GM12878 (cell line): Measurements from ENCODE around the gene CLTCL1. TPM values are rescaled to one million over a fixed set of nuclear protein-coding genes. Genes with fewer than 3 reads are reported as not detected.

Experiments
- ATAC-seq: fragments of 200-7000 bp; cut with Tn5 transposase; 3 replicates; pipeline ENCODE4 v1.9.1; 2020; ENCODE audit warnings: mild to moderate bottlenecking, moderate library complexity
- BruUV-seq: library from RNA; stranded (reverse); fragments of 400-500 nt; replicated peaks from 2 replicates; lab custom pipeline; 2021; lab: Mats Ljungman, UMichigan
- CTCF ChIA-PET: fragments of 300-600 bp; sonication (Branson Sonifier 250); formaldehyde crosslinking; extraction: SDS; loops from one replicate; lab custom pipeline; 2021; ENCODE audit warnings: inconsistent platforms; lab: Yijun Ruan, JAX
- POLR2A ChIA-PET: fragments of 350-600 bp; formaldehyde crosslinking; extraction: SDS; loops from one replicate; lab custom pipeline; 2021; ENCODE audit warnings: inconsistent platforms; lab: Charles Lee
- RAD21 ChIA-PET: fragments of 300-600 bp; sonication (Branson Sonifier 250); formaldehyde crosslinking; loops from one replicate; lab custom pipeline; 2023; ENCODE audit warnings: antibody characterized with exemption; ENCODE audit not compliant: unreplicated experiment; lab: Charles Lee
- SMC1A ChIA-PET: fragments of 300-600 bp; sonication (Branson Sonifier 250); formaldehyde crosslinking; loops from one replicate; lab custom pipeline; 2023; ENCODE audit not compliant: unreplicated experiment, uncharacterized antibody; lab: Charles Lee
- DNase-seq: peaks from one replicate; pipeline ENCODE4 v3.0.0-alpha.2; 2011; ENCODE audit warnings: low read depth, low spot score
- FAIRE-seq: peaks from 3 replicates; lab custom pipeline; 2011; peaks lifted over from hg19 to GRCh38; lab: Jason Lieb, UNC
- H2AFZ ChIP-seq: 2 replicates; pipeline ENCODE4 v1.6.0; 2011; ENCODE audit warnings: low read depth, low read length, control low read depth; ENCODE audit not compliant: control insufficient read depth
- H3K27ac ChIP-seq: 2 replicates; pipeline ENCODE4 v1.5.1; 2011; ENCODE audit warnings: control low read depth; ENCODE audit not compliant: control insufficient read depth, insufficient read depth
- H3K27me3 ChIP-seq, 2 experiments: replicated peaks in 1 of 2; 2 replicates each; pipeline versions ENCODE4 v1.6.0 to v1.6.1; 2011; ENCODE audit warnings: low read length in 1 of 2; ENCODE audit not compliant: control insufficient read depth in 2 of 2, insufficient read depth in 2 of 2
- H3K36me3 ChIP-seq, 2 experiments: 2 replicates each; pipeline ENCODE4 v1.5.1; 2011; ENCODE audit warnings: low read length in 1 of 2; ENCODE audit not compliant: control insufficient read depth in 2 of 2, insufficient read depth in 2 of 2
- H3K4me1 ChIP-seq: 2 replicates; pipeline ENCODE4 v1.6.1; 2011; ENCODE audit warnings: mild to moderate bottlenecking, low read length, moderate library complexity, mixed read lengths; ENCODE audit not compliant: control insufficient read depth, insufficient read depth
- H3K4me2 ChIP-seq: 2 replicates; pipeline ENCODE4 v1.6.0; 2011; ENCODE audit warnings: control low read depth; ENCODE audit not compliant: control insufficient read depth, insufficient read depth
- H3K4me3 ChIP-seq: fragments of 200-600 bp; sonication (generic); 2 replicates; pipeline ENCODE4 v1.5.1; 2016
- H3K79me2 ChIP-seq: 2 replicates; pipeline ENCODE4 v1.6.0; 2011; ENCODE audit warnings: low read length; ENCODE audit not compliant: control insufficient read depth, insufficient read depth
- H3K9ac ChIP-seq: 2 replicates; pipeline ENCODE4 v1.8.0; 2011; ENCODE audit warnings: low read length, control low read depth, mixed read lengths; ENCODE audit not compliant: control insufficient read depth, insufficient read depth
- H3K9me3 ChIP-seq: replicated peaks from 3 replicates; pipeline ENCODE4 v1.5.1; 2011; ENCODE audit warnings: mild to moderate bottlenecking, low read length; ENCODE audit not compliant: control insufficient read depth, insufficient read depth
- H4K20me1 ChIP-seq: 2 replicates; pipeline ENCODE4 v1.6.0; 2011; ENCODE audit not compliant: control insufficient read depth, insufficient read depth
- CHD2 ChIP-seq: IDR thresholded peaks from 2 replicates; pipeline ENCODE4 v1.6.1; 2011; ENCODE audit warnings: low read depth, low read length, improper control_type of control experiment, borderline replicate concordance
- IRF4 ChIP-seq: IDR thresholded peaks from 2 replicates; pipeline ENCODE4 v1.6.1; 2011; ENCODE audit warnings: low read depth, low read length
- KAT2A ChIP-seq: conservative IDR thresholded peaks from 2 replicates; pipeline ENCODE4 v1.6.1; 2011; ENCODE audit warnings: low read depth, low read length; ENCODE audit not compliant: control insufficient read depth
- LARP7 ChIP-seq: fragments of 450-650 bp; IDR thresholded peaks from 2 replicates; pipeline ENCODE4 v1.6.1; 2017; ENCODE audit warnings: mild to moderate bottlenecking
- NFYA ChIP-seq: IDR thresholded peaks from 2 replicates; pipeline ENCODE4 v1.6.1; 2011; ENCODE audit warnings: low read depth, mild to moderate bottlenecking, low read length, improper control_type of control experiment, borderline replicate concordance
- PAX8 ChIP-seq: fragments of 450-650 bp; IDR thresholded peaks from 2 replicates; pipeline ENCODE4 v1.6.1; 2017; ENCODE audit warnings: mild to moderate bottlenecking, moderate library complexity
- POLR2A ChIP-seq: IDR thresholded peaks from 2 replicates; pipeline ENCODE4 v1.6.1; 2011; ENCODE audit warnings: low read depth, mild to moderate bottlenecking, low read length
- RAD21 ChIP-seq: IDR thresholded peaks from 2 replicates; pipeline ENCODE4 v1.6.1; 2011; ENCODE audit warnings: mild to moderate bottlenecking, low read depth, low read length, moderate library complexity; ENCODE audit not compliant: insufficient read depth
- RAD51 ChIP-seq: fragments of 450-650 bp; IDR thresholded peaks from 2 replicates; pipeline ENCODE4 v1.6.1; 2016; ENCODE audit warnings: moderate library complexity, mild to moderate bottlenecking, inconsistent platforms
- SRF ChIP-seq, 2 experiments: IDR thresholded peaks; 2 replicates each; pipeline ENCODE4 v1.6.1; 2011; ENCODE audit warnings: low read depth in 2 of 2, low read length in 2 of 2, mild to moderate bottlenecking in 1 of 2, moderate library complexity in 1 of 2
- STAT1 ChIP-seq: fragments of 450-650 bp; conservative IDR thresholded peaks from 2 replicates; pipeline ENCODE4 v1.6.1; 2014; ENCODE audit warnings: antibody characterized with exemption, mild to moderate bottlenecking
- TAF1 ChIP-seq: IDR thresholded peaks from 2 replicates; pipeline ENCODE4 v1.6.1; 2011; ENCODE audit warnings: mild to moderate bottlenecking, low read depth, low read length, borderline replicate concordance
- WRNIP1 ChIP-seq: IDR thresholded peaks from 2 replicates; pipeline ENCODE4 v1.6.1; 2011; ENCODE audit warnings: low read depth, low read length, improper control_type of control experiment, borderline replicate concordance
- ZSCAN29 ChIP-seq: fragments of 450-650 bp; IDR thresholded peaks from 2 replicates; pipeline ENCODE4 v1.6.1; 2017; ENCODE audit warnings: mild to moderate bottlenecking, moderate library complexity
- WGBS: methylation state at CpG from one replicate; pipeline ENCODE4 v1.1.6; 2016; ENCODE audit warnings: low lambda C conversion rate; ENCODE audit not compliant: insufficient replicate concordance, insufficient coverage; ENCODE audit errors: missing lambda C conversion rate; 5-methylcytosine and 5-hydroxymethylcytosine counted together
- in situ Hi-C: fragments of 300-500 bp; cut with MboI; formaldehyde crosslinking; loops from 9 replicates; pipeline ENCODE4 v1.14.3; 2018; ENCODE audit warnings: mixed read lengths
- intact Hi-C: fragments of 100-400 bp; cut with micrococcal nuclease; formaldehyde crosslinking; loops from one replicate; pipeline ENCODE4 v1.14.2; 2022; ENCODE audit not compliant: unreplicated experiment
- polyA plus RNA-seq, 11 experiments: library from polyadenylated mRNA; depleted of rRNA in 4 of 11; unstranded in 6 of 11; stranded (reverse) in 5 of 11; fragments of >200 nt; fragmentation: Nextera tagmentation in 4 of 11; fragmentation: Illumina TruSeq in 1 of 11; extraction: Ambion mirVana in 4 of 11; extraction: Trizol in 1 of 11; gene quantifications; 1 replicate in 1 of 11; 2 replicates in 10 of 11; pipeline versions ENCODE4 v1.2.1 to v1.2.3, GENCODE V29; 2011 to 2016; ENCODE audit warnings: inconsistent platforms in 2 of 11, missing spikeins in 2 of 11, low read depth in 1 of 11
- total RNA-seq, 4 experiments: library from RNA; depleted of rRNA in 3 of 4; stranded (reverse); fragments of >200 nt in 3 of 4; fragmentation: Illumina TruSeq in 1 of 4; extraction: Trizol in 1 of 4; gene quantifications; 2 replicates each; pipeline versions ENCODE4 v1.2.1 to v1.2.3, GENCODE V29; 2013 to 2021
- TF ChIP-seq, protein P1 (sequence below): fragments of 450-650 bp; IDR thresholded peaks from 2 replicates; pipeline ENCODE4 v1.6.1; 2014; ENCODE audit warnings: mild to moderate bottlenecking
- TF ChIP-seq, protein P2 (sequence below): fragments of 450-650 bp; IDR thresholded peaks from 2 replicates; pipeline ENCODE4 v1.6.1; 2017; ENCODE audit warnings: low read depth, mild to moderate bottlenecking, moderate library complexity
- TF ChIP-seq, protein P3 (sequence below): IDR thresholded peaks from 2 replicates; pipeline ENCODE4 v1.6.1; 2012; ENCODE audit warnings: low read length, inconsistent platforms
- TF ChIP-seq, protein P4 (sequence below): IDR thresholded peaks from 2 replicates; pipeline ENCODE4 v1.6.1; 2012; ENCODE audit warnings: low read depth, low read length, improper control_type of control experiment
- TF ChIP-seq, protein P5 (sequence below): IDR thresholded peaks from 2 replicates; pipeline ENCODE4 v1.6.1; 2011; ENCODE audit warnings: borderline replicate concordance, low read depth, mild to moderate bottlenecking, moderate library complexity, low read length; ENCODE audit not compliant: insufficient read depth, poor library complexity, severe bottlenecking

The CLTCL1 gene
- total and polyA plus RNA-seq, 10 of the 15 experiments (the other 5 are each of a cell fraction or from before 2014, with no cell fraction given): under 0.01 to 0.35 (median 0.12) TPM; not detected in 2

DNA sequence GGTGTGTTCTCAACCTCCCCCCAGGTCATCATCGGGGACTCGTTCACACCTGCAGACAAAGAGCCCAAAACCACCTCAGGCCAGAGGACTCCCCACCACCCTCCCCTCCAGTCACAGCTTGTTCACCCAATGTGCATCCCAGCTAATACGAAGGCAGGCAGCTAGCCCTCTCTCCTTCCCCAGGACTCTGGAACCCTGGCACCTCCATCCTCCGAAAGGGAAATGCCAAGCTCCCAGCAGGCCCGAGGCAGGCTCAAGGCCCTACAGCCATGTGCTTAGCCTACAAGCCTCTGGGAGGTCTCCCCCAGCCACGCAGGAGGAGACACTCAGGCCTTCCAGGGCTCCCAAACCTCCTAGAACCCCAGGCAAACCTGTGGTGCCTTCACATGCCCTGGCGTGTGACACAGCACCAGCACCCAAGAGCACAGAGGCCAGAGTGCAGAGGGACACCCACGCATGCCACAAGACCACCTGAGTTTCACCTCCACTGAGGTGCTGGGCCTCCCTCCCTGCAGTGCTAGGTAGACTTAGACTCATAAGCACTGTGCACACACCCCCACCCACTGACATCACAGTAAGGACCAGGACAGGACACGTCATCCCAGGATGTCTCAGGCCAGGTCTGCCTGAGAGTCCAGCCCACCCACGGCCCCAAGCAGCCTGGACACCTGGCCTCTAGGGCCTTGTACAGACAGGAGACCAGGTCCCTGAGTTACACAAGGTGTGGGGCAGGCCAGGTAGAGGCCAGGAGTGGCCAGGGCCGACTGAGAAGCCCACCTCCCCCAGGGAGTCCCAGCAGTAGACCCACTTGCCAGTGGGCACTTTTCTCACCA lies 153.9 kb downstream of the CLTCL1 start:
- ChIA-PET CTCF (no interaction called here), RAD21 (no interaction called here), POLR2A (no interaction called here), SMC1A (no interaction called here)
- H3K4me2 ChIP-seq: no peak overlapping the region
- BruUV-seq: no TSS peak
- ATAC-seq (no peak), DNase-seq (no peak), FAIRE-seq (no peak)
- in situ Hi-C loops (no loop called here), intact Hi-C loops (no loop called here)
- H3K9me3 ChIP-seq: no peaks in the 10 kb centered on the region
- H3K4me1 ChIP-seq: no peaks in the 10 kb centered on the region
- H3K36me3 ChIP-seq: peaks cover 14 to 23% of the 10 kb centered on the region in 2 experiments
- H3K27ac ChIP-seq: no peak overlapping the region
- no peak overlapping the region for H3K4me3 ChIP-seq
- 84% methylated on average over 11 of the region's 11 CpGs for WGBS
- H4K20me1 ChIP-seq: no peaks in the 10 kb centered on the region
- no peak overlapping the region for H2AFZ ChIP-seq
- no peak overlapping the region for H3K9ac ChIP-seq
- TF ChIP-seq CHD2 (no peak), POLR2A (no peak), NFYA (no peak), ZSCAN29 (no peak), IRF4 (no peak), RAD51 (no peak), WRNIP1 (no peak), KAT2A (no peak), SRF (IDR thresholded peaks at IDR 0.05; ENCODE audit: low read depth in 2 of 2, low read length in 2 of 2) (no peak), RAD21 (no peak), LARP7 (no peak), PAX8 (no peak), TAF1 (no peak), STAT1 (no peak)
- TF ChIP-seq, protein P1, sequence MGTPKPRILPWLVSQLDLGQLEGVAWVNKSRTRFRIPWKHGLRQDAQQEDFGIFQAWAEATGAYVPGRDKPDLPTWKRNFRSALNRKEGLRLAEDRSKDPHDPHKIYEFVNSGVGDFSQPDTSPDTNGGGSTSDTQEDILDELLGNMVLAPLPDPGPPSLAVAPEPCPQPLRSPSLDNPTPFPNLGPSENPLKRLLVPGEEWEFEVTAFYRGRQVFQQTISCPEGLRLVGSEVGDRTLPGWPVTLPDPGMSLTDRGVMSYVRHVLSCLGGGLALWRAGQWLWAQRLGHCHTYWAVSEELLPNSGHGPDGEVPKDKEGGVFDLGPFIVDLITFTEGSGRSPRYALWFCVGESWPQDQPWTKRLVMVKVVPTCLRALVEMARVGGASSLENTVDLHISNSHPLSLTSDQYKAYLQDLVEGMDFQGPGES: no peak
- TF ChIP-seq, protein P2, sequence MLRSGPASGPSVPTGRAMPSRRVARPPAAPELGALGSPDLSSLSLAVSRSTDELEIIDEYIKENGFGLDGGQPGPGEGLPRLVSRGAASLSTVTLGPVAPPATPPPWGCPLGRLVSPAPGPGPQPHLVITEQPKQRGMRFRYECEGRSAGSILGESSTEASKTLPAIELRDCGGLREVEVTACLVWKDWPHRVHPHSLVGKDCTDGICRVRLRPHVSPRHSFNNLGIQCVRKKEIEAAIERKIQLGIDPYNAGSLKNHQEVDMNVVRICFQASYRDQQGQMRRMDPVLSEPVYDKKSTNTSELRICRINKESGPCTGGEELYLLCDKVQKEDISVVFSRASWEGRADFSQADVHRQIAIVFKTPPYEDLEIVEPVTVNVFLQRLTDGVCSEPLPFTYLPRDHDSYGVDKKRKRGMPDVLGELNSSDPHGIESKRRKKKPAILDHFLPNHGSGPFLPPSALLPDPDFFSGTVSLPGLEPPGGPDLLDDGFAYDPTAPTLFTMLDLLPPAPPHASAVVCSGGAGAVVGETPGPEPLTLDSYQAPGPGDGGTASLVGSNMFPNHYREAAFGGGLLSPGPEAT: no peak
- TF ChIP-seq, protein P3, sequence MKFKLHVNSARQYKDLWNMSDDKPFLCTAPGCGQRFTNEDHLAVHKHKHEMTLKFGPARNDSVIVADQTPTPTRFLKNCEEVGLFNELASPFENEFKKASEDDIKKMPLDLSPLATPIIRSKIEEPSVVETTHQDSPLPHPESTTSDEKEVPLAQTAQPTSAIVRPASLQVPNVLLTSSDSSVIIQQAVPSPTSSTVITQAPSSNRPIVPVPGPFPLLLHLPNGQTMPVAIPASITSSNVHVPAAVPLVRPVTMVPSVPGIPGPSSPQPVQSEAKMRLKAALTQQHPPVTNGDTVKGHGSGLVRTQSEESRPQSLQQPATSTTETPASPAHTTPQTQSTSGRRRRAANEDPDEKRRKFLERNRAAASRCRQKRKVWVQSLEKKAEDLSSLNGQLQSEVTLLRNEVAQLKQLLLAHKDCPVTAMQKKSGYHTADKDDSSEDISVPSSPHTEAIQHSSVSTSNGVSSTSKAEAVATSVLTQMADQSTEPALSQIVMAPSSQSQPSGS: no peak
- TF ChIP-seq, protein P4, sequence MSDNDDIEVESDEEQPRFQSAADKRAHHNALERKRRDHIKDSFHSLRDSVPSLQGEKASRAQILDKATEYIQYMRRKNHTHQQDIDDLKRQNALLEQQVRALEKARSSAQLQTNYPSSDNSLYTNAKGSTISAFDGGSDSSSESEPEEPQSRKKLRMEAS: no peak
- TF ChIP-seq, protein P5, sequence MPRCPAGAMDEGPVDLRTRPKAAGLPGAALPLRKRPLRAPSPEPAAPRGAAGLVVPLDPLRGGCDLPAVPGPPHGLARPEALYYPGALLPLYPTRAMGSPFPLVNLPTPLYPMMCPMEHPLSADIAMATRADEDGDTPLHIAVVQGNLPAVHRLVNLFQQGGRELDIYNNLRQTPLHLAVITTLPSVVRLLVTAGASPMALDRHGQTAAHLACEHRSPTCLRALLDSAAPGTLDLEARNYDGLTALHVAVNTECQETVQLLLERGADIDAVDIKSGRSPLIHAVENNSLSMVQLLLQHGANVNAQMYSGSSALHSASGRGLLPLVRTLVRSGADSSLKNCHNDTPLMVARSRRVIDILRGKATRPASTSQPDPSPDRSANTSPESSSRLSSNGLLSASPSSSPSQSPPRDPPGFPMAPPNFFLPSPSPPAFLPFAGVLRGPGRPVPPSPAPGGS: no peak
- H3K27me3 ChIP-seq: no peaks in the 10 kb centered on the region
- H3K79me2 ChIP-seq: no peaks in the 10 kb centered on the region
